SU-DHL-6 (cell line): ENCODE results near the gene CD1E.

ENCODE experiments used
- H2AFZ ChIP-seq: fragments of 200-600 bp; sonication (generic); 2 replicates; pipeline ENCODE4 v1.6.1; 2014; ENCODE audit warnings: low read depth, mild to moderate bottlenecking, moderate library complexity, mixed read lengths, antibody characterized with exemption, low read length; ENCODE audit not compliant: severe bottlenecking
- H3F3A ChIP-seq: fragments of 200-600 bp; shearing (Covaris generic); 2 replicates; pipeline ENCODE4 v1.6.0; 2016; ENCODE audit warnings: antibody characterized with exemption, mild to moderate bottlenecking; ENCODE audit not compliant: insufficient read depth
- H3K27ac ChIP-seq: fragments of 200-600 bp; sonication (generic); 2 replicates; pipeline ENCODE4 v1.5.1; 2016; ENCODE audit warnings: low read depth, mild to moderate bottlenecking, low read length, moderate library complexity, mixed read lengths
- H3K27me3 ChIP-seq: fragments of 200-600 bp; sonication (generic), shearing (Covaris generic); 2 replicates; pipeline ENCODE4 v1.6.0; 2014; ENCODE audit warnings: mild to moderate bottlenecking, low read length
- H3K36me3 ChIP-seq: fragments of 200-600 bp; sonication (generic); 2 replicates; pipeline ENCODE4 v1.6.1; 2014; ENCODE audit warnings: mild to moderate bottlenecking, low read length, mixed read lengths
- H3K4me2 ChIP-seq: fragments of 300-600, 200-600 bp; shearing (Covaris generic), sonication (generic); 2 replicates; pipeline ENCODE4 v1.6.0; 2014; ENCODE audit warnings: low read length, low read depth, mild to moderate bottlenecking; ENCODE audit not compliant: poor library complexity, severe bottlenecking
- H3K4me3 ChIP-seq: fragments of 200-600 bp; sonication (generic); 2 replicates; pipeline ENCODE4 v1.5.1; 2014; ENCODE audit warnings: antibody characterized with exemption, low read length, mild to moderate bottlenecking, mixed read lengths; ENCODE audit not compliant: insufficient read depth, poor library complexity, severe bottlenecking
- H3K79me2 ChIP-seq: fragments of 200-600 bp; sonication (generic); 2 replicates; pipeline ENCODE4 v1.6.1; 2014; ENCODE audit warnings: mild to moderate bottlenecking, low read length, moderate library complexity; ENCODE audit not compliant: insufficient read depth
- H3K9ac ChIP-seq: fragments of 200-600 bp; sonication (generic); 2 replicates; pipeline ENCODE4 v1.7.0; 2014; ENCODE audit warnings: mild to moderate bottlenecking, low read length
- H3K9me2 ChIP-seq: fragments of 200-600 bp; sonication (generic); replicated peaks from 2 replicates; pipeline ENCODE4 v1.6.1; 2014; ENCODE audit warnings: low read length; ENCODE audit not compliant: insufficient read depth
- H3K9me3 ChIP-seq: fragments of 200-600 bp; sonication (generic); 2 replicates; pipeline ENCODE4 v1.6.1; 2014; ENCODE audit warnings: low read length, mixed read lengths; ENCODE audit not compliant: insufficient read depth
- H4K20me1 ChIP-seq: fragments of 200-600 bp; sonication (generic); 2 replicates; pipeline ENCODE4 v1.6.1; 2014; ENCODE audit warnings: low read depth, mild to moderate bottlenecking, antibody characterized with exemption, low read length, moderate library complexity, mixed read lengths
- CTCF ChIP-seq: fragments of 200-600 bp; sonication (generic); IDR thresholded peaks from one replicate; pipeline ENCODE4 v1.5.1; 2017; ENCODE audit warnings: antibody characterized with exemption, mild to moderate bottlenecking, low read length, moderate library complexity; ENCODE audit not compliant: insufficient read depth, poor library complexity, severe bottlenecking
- EZH2phosphoT487 ChIP-seq: fragments of 200-600 bp; sonication (generic), shearing (Covaris generic); conservative IDR thresholded peaks from 2 replicates; pipeline ENCODE4 v1.6.1; 2018; ENCODE audit warnings: mild to moderate bottlenecking, antibody characterized with exemption, low read length, moderate library complexity, mixed read lengths

The CD1E gene

GRCh38 chr1:158353303-158354075, at the start of gene CD1E:
Gene CD1E (plus strand): TSS chr1:158353894. CDS start chr1:158353989, 95 bp downstream.
- no peaks in the 10 kb centered on the region for H3K79me2 ChIP-seq
- H3K27me3 ChIP-seq: no peaks in the 10 kb centered on the region
- H3F3A ChIP-seq: no peaks in the 10 kb centered on the region
- H3K4me3 ChIP-seq: no peak within 1 kb of the TSS
- H3K36me3 ChIP-seq: no peaks in the 10 kb centered on the region
- TF ChIP-seq CTCF (no peak), EZH2phosphoT487 (no peak)
- no peaks in the 10 kb centered on the region for H3K9me2 ChIP-seq
- H3K9ac ChIP-seq: no peak within 1 kb of the TSS
- no peak within 1 kb of the TSS for H2AFZ ChIP-seq
- no peak within 1 kb of the TSS for H3K4me2 ChIP-seq
- no peaks in the 10 kb centered on the region for H3K9me3 ChIP-seq
- H3K27ac ChIP-seq: no peak within 1 kb of the TSS
- H4K20me1 ChIP-seq: no peaks in the 10 kb centered on the region

- Histone ChIP-seq H4K20me1 (no peaks in the 10 kb centered on the region), H3F3A (peaks cover 11% of the 10 kb centered on the region; the same call in 1 of the 2 replicates), H3K9me3 (no peaks in the 10 kb centered on the region), H2AFZ (no peak overlapping the region), H3K79me2 (no peaks in the 10 kb centered on the region), H3K9ac (no peak overlapping the region), H3K4me2 (peak overlapping the region; percentile 36), H3K36me3 (no peaks in the 10 kb centered on the region), H3K4me3 (no peak overlapping the region), H3K27ac (peak overlapping the region; percentile 72), H3K27me3 (no peaks in the 10 kb centered on the region), H3K9me2 (no peaks in the 10 kb centered on the region)
- TF ChIP-seq CTCF (no peak), EZH2phosphoT487 (no peak)
Observed at GRCh38 chr1:158310623-158311022, 43.1 kb upstream of the CD1E start.

- no peaks in the 10 kb centered on the region for H3K9me2 ChIP-seq
- no peak overlapping the region for H3K4me3 ChIP-seq
- no peaks in the 10 kb centered on the region for H3K79me2 ChIP-seq
- H2AFZ ChIP-seq: no peak overlapping the region
- no peak overlapping the region for H3K9ac ChIP-seq
- peaks cover 11% of the 10 kb centered on the region; the same call in 1 of the 2 replicates for H3F3A ChIP-seq
- TF ChIP-seq EZH2phosphoT487: no peak
- TF ChIP-seq CTCF: no peak
- H3K36me3 ChIP-seq: no peaks in the 10 kb centered on the region
- H3K9me3 ChIP-seq: no peaks in the 10 kb centered on the region
- no peaks in the 10 kb centered on the region for H3K27me3 ChIP-seq
- H3K27ac ChIP-seq: peak overlapping the region; percentile 72
- peak overlapping the region; percentile 36 for H3K4me2 ChIP-seq
- H4K20me1 ChIP-seq: no peaks in the 10 kb centered on the region
Observed at GRCh38 chr1:158311066-158311465, 42.6 kb upstream of the CD1E start.
